ENCODE data around the gene FAM204A. TPM values are rescaled to one million over a fixed set of nuclear protein-coding genes. Genes with fewer than 3 reads are reported as not detected.

FAM204A gene
- 48.4 and 54.0 TPM in 2 replicates for total RNA-seq (2014; rRNA removed; shearing (Covaris generic))

GRCh38 chr10:118341791-118342637 lies at the start of gene FAM204A:
FAM204A (minus strand) TSS chr10:118342324; CDS start chr10:118336415, 5,909 bp downstream.

